Neural crest cell (in vitro differentiated cells): ENCODE measurements around the gene UAP1. TPM values are rescaled to one million over a fixed set of nuclear protein-coding genes. Genes with fewer than 3 reads are reported as not detected.
A peak's percentile ranks its signal among the peaks of the same experiment; 100 is the strongest.

ENCODE experiments used
- DNase-seq: peaks from one replicate; pipeline ENCODE4 v3.0.0; 2021; ENCODE audit warnings: low read depth, mixed read lengths, low spot score
- H3K27ac Mint-ChIP-seq: one replicate; pipeline ENCODE4 v1.8.0; 2021; ENCODE audit warnings: mild to moderate bottlenecking, mixed read lengths; ENCODE audit not compliant: unreplicated experiment
- H3K27me3 Mint-ChIP-seq: 2 replicates; pipeline ENCODE4 v1.8.0; 2021; ENCODE audit warnings: low read depth, mild to moderate bottlenecking, mixed read lengths
- H3K36me3 Mint-ChIP-seq: 2 replicates; pipeline ENCODE4 v1.8.0; 2021; ENCODE audit warnings: low read depth, mild to moderate bottlenecking, mixed read lengths
- H3K4me1 Mint-ChIP-seq: 2 replicates; pipeline ENCODE4 v1.8.0; 2021; ENCODE audit warnings: mixed read lengths
- H3K4me3 Mint-ChIP-seq: one replicate; pipeline ENCODE4 v1.8.0; 2021; ENCODE audit warnings: mild to moderate bottlenecking, mixed read lengths
- H3K9me3 Mint-ChIP-seq: 2 replicates; pipeline ENCODE4 v1.8.0; 2021; ENCODE audit warnings: mixed read lengths
- CTCF ChIP-seq: fragments of 200-600 bp; sonication (generic); conservative IDR thresholded peaks from 2 replicates; pipeline ENCODE4 v1.5.0; 2021; ENCODE audit warnings: antibody characterized with exemption, mild to moderate bottlenecking
- total RNA-seq: library from RNA; stranded (reverse); gene quantifications from 2 replicates; pipeline ENCODE4 v1.2.1, GENCODE V29; 2021

UAP1 gene
- total RNA-seq, 1 donor from 2014 or later = 34.1 TPM

DNA sequence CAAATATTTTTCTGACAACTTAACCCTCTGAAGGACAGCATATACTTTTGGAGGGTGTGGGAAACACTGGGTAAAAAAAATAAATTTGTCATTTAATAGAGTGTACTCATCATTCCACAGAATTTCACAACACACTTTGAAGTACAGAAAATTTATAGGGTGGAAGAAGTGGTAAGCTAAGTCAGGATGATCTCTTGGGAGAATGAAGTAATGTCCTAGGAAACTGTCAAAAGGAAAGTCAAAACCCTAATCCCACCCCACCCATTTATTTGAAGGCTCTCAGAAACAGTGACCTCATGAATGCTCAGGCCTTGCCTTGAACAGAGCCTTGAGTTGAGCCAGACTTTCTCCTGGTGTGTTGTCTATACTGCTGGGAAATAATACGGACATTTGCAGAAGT, 7.3 kb upstream of the UAP1 start:
- no peaks in the 10 kb centered on the region for H3K4me1 Mint-ChIP-seq
- H3K27me3 Mint-ChIP-seq = no peaks in the 10 kb centered on the region
- H3K4me3 Mint-ChIP-seq = no peak overlapping the region
- no peak overlapping the region for H3K27ac Mint-ChIP-seq
- no peaks in the 10 kb centered on the region for H3K9me3 Mint-ChIP-seq
- TF ChIP-seq CTCF = no peak
- H3K36me3 Mint-ChIP-seq = no peaks in the 10 kb centered on the region
- DNase-seq = no peak

DNA sequence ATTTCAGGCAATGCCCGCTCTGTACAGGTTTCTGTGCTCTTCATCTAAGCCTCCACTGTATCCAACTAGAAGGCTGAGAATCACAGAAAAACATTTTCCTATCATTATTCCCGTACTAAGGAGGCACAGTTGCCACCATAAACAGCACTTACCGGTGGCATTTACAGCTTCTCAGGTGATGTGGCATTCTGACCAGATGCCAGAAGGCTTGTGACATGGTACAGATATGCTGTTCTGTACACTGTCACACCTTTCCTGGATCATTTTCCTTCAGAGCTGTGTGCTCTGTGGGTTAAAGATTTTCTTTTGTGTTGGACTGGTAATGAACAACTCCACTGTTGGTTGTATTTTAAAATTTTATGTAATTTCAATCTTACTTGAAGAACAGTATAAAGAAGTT, 4.0 kb upstream of the UAP1 start:
- no peak for DNase-seq
- no peaks in the 10 kb centered on the region for H3K9me3 Mint-ChIP-seq
- no peaks in the 10 kb centered on the region for H3K36me3 Mint-ChIP-seq
- peaks cover 19% of the 10 kb centered on the region for H3K4me1 Mint-ChIP-seq
- peak overlapping the region; percentile 12 for H3K4me3 Mint-ChIP-seq
- no peak overlapping the region for H3K27ac Mint-ChIP-seq
- no peak for TF ChIP-seq CTCF
- H3K27me3 Mint-ChIP-seq = no peaks in the 10 kb centered on the region

GRCh38 chr1:162560303-162561036, 1.1 kb upstream of the UAP1 start:
- Mint-ChIP-seq H3K27ac (peak overlapping the region; percentile 97), H3K4me3 (peak overlapping the region; percentile 89), H3K4me1 (peaks cover 24% of the 10 kb centered on the region), H3K36me3 (no peaks in the 10 kb centered on the region), H3K27me3 (no peaks in the 10 kb centered on the region), H3K9me3 (no peaks in the 10 kb centered on the region)
- TF ChIP-seq CTCF = no peak
- no peak for DNase-seq

DNA sequence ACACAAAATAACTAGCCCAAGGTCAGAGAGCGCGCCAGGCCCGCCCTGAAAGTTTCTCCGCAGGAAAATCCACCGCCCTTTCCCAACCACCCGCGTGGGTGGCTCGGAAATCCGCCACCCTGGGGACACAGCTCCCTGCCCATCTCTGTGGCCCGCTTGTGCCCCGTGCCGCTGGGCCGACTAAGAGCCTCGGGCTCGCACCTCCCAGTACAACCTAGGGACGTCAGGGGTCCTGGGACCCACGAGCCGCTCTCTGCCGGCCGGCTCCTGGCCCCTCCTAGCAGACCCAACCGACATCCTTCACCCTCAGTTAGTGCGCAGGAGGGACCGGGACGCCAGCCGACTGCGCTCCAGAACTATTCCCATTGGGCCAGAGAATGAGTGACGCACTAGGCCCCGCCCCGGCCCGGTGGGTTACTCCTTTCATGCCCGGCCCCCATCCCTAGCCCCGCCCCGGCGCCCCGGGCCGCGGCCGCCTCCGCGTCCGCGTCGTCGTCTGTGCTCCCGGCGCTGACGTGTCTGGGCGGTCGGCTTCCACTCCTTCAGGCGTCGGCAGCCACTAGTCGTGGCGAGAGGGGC, 396 bp upstream of the UAP1 start:
- no peaks in the 10 kb centered on the region for H3K9me3 Mint-ChIP-seq
- peak overlapping the region; percentile 89 for H3K4me3 Mint-ChIP-seq
- no peaks in the 10 kb centered on the region for H3K36me3 Mint-ChIP-seq
- no peaks in the 10 kb centered on the region for H3K27me3 Mint-ChIP-seq
- TF ChIP-seq CTCF = no peak
- peak; percentile 96 for DNase-seq
- peaks cover 24% of the 10 kb centered on the region for H3K4me1 Mint-ChIP-seq
- peak overlapping the region; percentile 97 for H3K27ac Mint-ChIP-seq

DNA sequence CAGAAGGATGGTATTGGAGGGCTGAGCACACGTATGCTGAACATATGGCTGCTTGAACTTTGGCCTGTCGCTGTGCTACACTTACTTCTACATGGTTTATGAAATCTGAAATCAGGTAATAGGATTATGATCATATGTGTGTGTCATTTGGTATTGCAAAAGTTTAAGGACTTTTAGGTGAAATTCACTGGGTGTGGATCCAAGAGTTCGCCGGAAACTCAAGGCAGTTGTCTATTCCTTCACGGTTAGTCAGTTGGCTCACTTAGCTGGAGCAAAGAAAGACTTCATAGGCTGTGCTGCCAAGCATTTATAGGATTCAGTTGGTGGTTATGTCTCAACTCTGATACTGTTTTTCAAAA, 927 bp downstream of the UAP1 start:
- no peak overlapping the region for H3K27ac Mint-ChIP-seq
- TF ChIP-seq CTCF = no peak
- no peaks in the 10 kb centered on the region for H3K9me3 Mint-ChIP-seq
- peak overlapping the region; percentile 89 for H3K4me3 Mint-ChIP-seq
- no peaks in the 10 kb centered on the region for H3K27me3 Mint-ChIP-seq
- H3K4me1 Mint-ChIP-seq = peaks cover 24% of the 10 kb centered on the region
- no peak for DNase-seq
- H3K36me3 Mint-ChIP-seq = peaks cover 3% of the 10 kb centered on the region
